DND-41 (cell line): Measurements from ENCODE around the gene ARHGEF4.

Experiments used
- CTCF ChIP-seq: IDR thresholded peaks from 2 replicates; pipeline ENCODE4 v1.5.1; 2012; ENCODE audit warnings: borderline replicate concordance, low read length, moderate library complexity, mild to moderate bottlenecking; ENCODE audit not compliant: poor library complexity, severe bottlenecking; ENCODE audit errors: extremely low read depth
- EZH2 ChIP-seq: IDR thresholded peaks from 3 replicates; pipeline ENCODE4 v1.6.1; 2012; ENCODE audit warnings: borderline replicate concordance, low read depth, mild to moderate bottlenecking, moderate library complexity, low read length, inconsistent platforms; ENCODE audit not compliant: severe bottlenecking

- TF ChIP-seq CTCF (no peak), EZH2 (no peak)
Measured at GRCh38 chr2:130825966-130826253, 10.8 kb upstream of the ARHGEF4 start.
